ENCODE data around the gene CHTOP. TPM values are rescaled to one million over a fixed set of nuclear protein-coding genes. Genes with fewer than 3 reads are reported as not detected.

The CHTOP gene
- total and polyA plus RNA-seq, 2 of the 13 experiments (the other 11 are each of a cell fraction or from before 2014, with no cell fraction given), result 38.0 to 51.9 TPM

GRCh38 chr1:153628638-153629342, 5.1 kb upstream of the CHTOP start:
- 0 out of 2 replicates have a peak, but pooled peaks have one; percentile 10 for TF ChIP-seq KAT8 (CRISPR knock-in tag; IDR thresholded peaks at IDR 0.05)
- TF ChIP-seq POLR2G (IDR thresholded peaks at IDR 0.05; ENCODE audit: low read depth, low read length), result 0 out of 2 replicates have a peak, but pooled peaks have one; percentile 49
- TF ChIP-seq HDAC1 (CRISPR knock-in tag; IDR thresholded peaks at IDR 0.05), result 0 out of 2 replicates have a peak, but pooled peaks have one; percentile 8
- TF ChIP-seq AGO2 (optimal IDR thresholded peaks at IDR 0.05; ENCODE audit: low read depth, low read length), result peak; percentile 40
- 0 out of 2 replicates have a peak, but pooled peaks have one; percentile 33 for TF ChIP-seq PHF21A (CRISPR knock-in tag; IDR thresholded peaks at IDR 0.05)
- TF ChIP-seq REL (CRISPR knock-in tag; conservative IDR thresholded peaks at IDR 0.05), result 0 out of 2 replicates have a peak, but pooled peaks have one; percentile 69
- 0 out of 2 replicates have a peak, but pooled peaks have one; percentile 7 for TF ChIP-seq NRL (CRISPR knock-in tag; IDR thresholded peaks at IDR 0.05; ENCODE audit: borderline replicate concordance)
- TF ChIP-seq ZFP91 (CRISPR knock-in tag; IDR thresholded peaks at IDR 0.05; ENCODE audit: borderline replicate concordance), result 0 out of 2 replicates have a peak, but pooled peaks have one; percentile 18
- TF ChIP-seq ARNT (IDR thresholded peaks at IDR 0.05), result no peak
- TF ChIP-seq DZIP1 (CRISPR knock-in tag; IDR thresholded peaks at IDR 0.05), result 0 out of 2 replicates have a peak, but pooled peaks have one; percentile 67
- no peak; the same call in 1 of the 2 replicates for TF ChIP-seq HOXA9 (CRISPR knock-in tag; IDR thresholded peaks at IDR 0.05; ENCODE audit: borderline replicate concordance)
- 0 out of 2 replicates have a peak, but pooled peaks have one; percentile 46 for TF ChIP-seq HNRNPL (IDR thresholded peaks at IDR 0.05; ENCODE audit: low read depth, low read length)
- no peak for TF ChIP-seq ZXDC (CRISPR knock-in tag; IDR thresholded peaks at IDR 0.05)
- 0 out of 2 replicates have a peak, but pooled peaks have one; percentile 37 for TF ChIP-seq ZNF891 (CRISPR knock-in tag; IDR thresholded peaks at IDR 0.05)
- TF ChIP-seq RBFOX2 (IDR thresholded peaks at IDR 0.05; ENCODE audit: low read depth, low read length), result peak; percentile 52; the same call in 1 of the 2 replicates
- intact Hi-C loops (cut with micrococcal nuclease; ENCODE audit: unreplicated experiment) (loop anchor here (5.0 kb wide), 1 partner anchor 116 kb away; no protein-coding TSS in a partner anchor), in situ Hi-C loops (cut with HindIII; ENCODE audit: extremely low pct_ligation_motif_present, low pct_unique_long_range_greater_than_20kb) (loop anchor here (5.0 kb wide), 2 partner anchors 56 to 121 kb away; no protein-coding TSS in a partner anchor)
- Histone ChIP-seq H3K4me2 (ENCODE audit: low read depth, low read length) (peak overlapping the region; percentile 91), H3K4me3 (replicated peaks in 1 of 3; ENCODE audit: insufficient read depth in 1 of 3, low read depth in 2 of 3, low read length in 3 of 3) (peak overlapping the region; percentile 55 to 84 (median 72)), H3K36me3 (replicated peaks in 1 of 2; ENCODE audit: control insufficient read depth in 1 of 2, insufficient read depth in 2 of 2, low read length in 2 of 2) (peaks cover 0 to 2% of the 10 kb centered on the region in 2 experiments; a peak in 2 of 5 replicates), H4K20me1 (ENCODE audit: insufficient read depth, low read length) (no peaks in the 10 kb centered on the region), H3K4me1 (ENCODE audit: insufficient read depth, low read length) (peaks cover 71% of the 10 kb centered on the region), H2AFZ (ENCODE audit: low read length) (no peak overlapping the region), H3K9me3 (ENCODE audit: low read length) (no peaks in the 10 kb centered on the region), H3K79me2 (ENCODE audit: insufficient read depth, low read length) (peaks cover 34% of the 10 kb centered on the region), H3K9ac (ENCODE audit: insufficient read depth, low read depth, low read length) (peak overlapping the region; percentile 78), H3K27ac (ENCODE audit: extremely low read length, insufficient read depth, low read length) (peak overlapping the region; percentile 87), H3K27me3 (ENCODE audit: control insufficient read depth in 1 of 2, insufficient read depth in 2 of 2, low read length in 2 of 2) (no peaks in the 10 kb centered on the region)
- ChIA-PET POLR2A (interaction anchor here (0.7 to 15.2 kb wide), 13 partner anchors 9 to 147 kb away, joined by 3 to 390 read pairs (median 6); partner anchors contain the start of genes INTS3, S100A14, S100A16 and SLC27A3), CTCF (ENCODE audit: low intra/inter-chr PET ratio, low total read pairs) (interaction anchor here (2.0 kb wide), 2 partner anchors 56 to 118 kb away, joined by 7 to 18 read pairs; no protein-coding TSS in a partner anchor)
- peak; percentile 3 for ATAC-seq
- TSS peak; percentile 54 for BruUV-seq (replicated peaks)
- FAIRE-seq, result no peak
- DNase-seq (ENCODE audit: low spot score), result no peak
- 0% methylated on average over 5 of the region's 6 CpGs for WGBS (ENCODE audit: low lambda C conversion rate)

Data from HepG2 (cell line).